NB4 (cell line): ENCODE results near the gene UTP25.

Experiments
- MYC ChIP-seq: IDR thresholded peaks from 2 replicates; pipeline ENCODE4 v1.6.1; 2011; ENCODE audit warnings: low read depth, low read length
- POLR2A ChIP-seq: IDR thresholded peaks from 2 replicates; pipeline ENCODE4 v1.6.1; 2011; ENCODE audit warnings: mild to moderate bottlenecking; ENCODE audit not compliant: insufficient read length; ENCODE audit errors: extremely low read depth
- TF ChIP-seq, protein P1 (sequence below): IDR thresholded peaks from one replicate; pipeline ENCODE4 v1.5.1; 2012; ENCODE audit warnings: low read depth, low read length
- TF ChIP-seq, protein P2 (sequence below): IDR thresholded peaks from 2 replicates; pipeline ENCODE4 v1.6.1; 2011; ENCODE audit warnings: low read depth, low read length

DNA sequence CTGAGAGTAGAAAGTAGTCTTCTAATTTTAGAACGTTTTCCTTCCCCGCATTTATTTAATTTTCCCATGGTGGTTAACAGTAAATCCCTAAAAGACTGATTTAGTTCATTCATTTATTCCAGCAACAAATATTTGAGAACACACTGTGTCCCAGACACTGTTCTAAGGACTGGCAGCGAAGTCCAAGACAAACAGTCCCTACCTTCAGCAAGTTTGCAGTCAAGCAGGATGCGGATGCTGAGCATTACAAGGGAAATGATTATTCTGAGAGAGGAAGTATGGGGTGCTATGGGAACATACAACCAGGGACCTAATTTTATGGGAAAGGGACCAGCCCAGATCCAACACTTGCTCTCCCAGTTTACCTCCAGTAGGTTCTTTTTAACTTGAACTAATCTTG lies 42.2 kb upstream of the UTP25 start:
- TF ChIP-seq, protein P1, sequence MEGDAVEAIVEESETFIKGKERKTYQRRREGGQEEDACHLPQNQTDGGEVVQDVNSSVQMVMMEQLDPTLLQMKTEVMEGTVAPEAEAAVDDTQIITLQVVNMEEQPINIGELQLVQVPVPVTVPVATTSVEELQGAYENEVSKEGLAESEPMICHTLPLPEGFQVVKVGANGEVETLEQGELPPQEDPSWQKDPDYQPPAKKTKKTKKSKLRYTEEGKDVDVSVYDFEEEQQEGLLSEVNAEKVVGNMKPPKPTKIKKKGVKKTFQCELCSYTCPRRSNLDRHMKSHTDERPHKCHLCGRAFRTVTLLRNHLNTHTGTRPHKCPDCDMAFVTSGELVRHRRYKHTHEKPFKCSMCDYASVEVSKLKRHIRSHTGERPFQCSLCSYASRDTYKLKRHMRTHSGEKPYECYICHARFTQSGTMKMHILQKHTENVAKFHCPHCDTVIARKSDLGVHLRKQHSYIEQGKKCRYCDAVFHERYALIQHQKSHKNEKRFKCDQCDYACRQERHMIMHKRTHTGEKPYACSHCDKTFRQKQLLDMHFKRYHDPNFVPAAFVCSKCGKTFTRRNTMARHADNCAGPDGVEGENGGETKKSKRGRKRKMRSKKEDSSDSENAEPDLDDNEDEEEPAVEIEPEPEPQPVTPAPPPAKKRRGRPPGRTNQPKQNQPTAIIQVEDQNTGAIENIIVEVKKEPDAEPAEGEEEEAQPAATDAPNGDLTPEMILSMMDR = no peak
- TF ChIP-seq POLR2A = no peak
- TF ChIP-seq, protein P2, sequence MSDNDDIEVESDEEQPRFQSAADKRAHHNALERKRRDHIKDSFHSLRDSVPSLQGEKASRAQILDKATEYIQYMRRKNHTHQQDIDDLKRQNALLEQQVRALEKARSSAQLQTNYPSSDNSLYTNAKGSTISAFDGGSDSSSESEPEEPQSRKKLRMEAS = no peak
- TF ChIP-seq MYC = no peak
